Psoas muscle (tissue), 8 donors: Measurements from ENCODE around the gene TSPOAP1. TPM values are rescaled to one million over a fixed set of nuclear protein-coding genes. Genes with fewer than 3 reads are reported as not detected.

Source experiments
- ATAC-seq, 4 donors: fragments of 200-7000 bp; cut with Tn5 transposase; one replicate each; pipeline ENCODE4 v1.9.1; 2020; ENCODE audit warnings: moderate library complexity in 3 of 4, mild to moderate bottlenecking in 2 of 4
- DNase-seq, 2 donors: peaks; one replicate each; pipeline ENCODE4 v3.0.0-alpha.2; 2020
- H3K27ac ChIP-seq: fragments of 200-600 bp; one replicate; pipeline ENCODE4 v1.8.0; 2022
- H3K27me3 ChIP-seq, 3 donors: fragments of 200-600 bp in 1 of 3; one replicate each; pipeline versions ENCODE4 v1.6.1 to v1.8.0; 2013 to 2022; ENCODE audit warnings: low read length in 2 of 3, mild to moderate bottlenecking in 2 of 3, moderate library complexity in 1 of 3; ENCODE audit not compliant: insufficient read depth in 3 of 3
- H3K36me3 ChIP-seq, 2 donors: fragments of 200-600 bp in 1 of 2; one replicate each; pipeline versions ENCODE4 v1.6.1 to v1.8.0; 2013 to 2022; ENCODE audit warnings: low read depth in 1 of 2, mild to moderate bottlenecking in 1 of 2, moderate library complexity in 1 of 2; ENCODE audit not compliant: insufficient read depth in 1 of 2
- H3K4me1 ChIP-seq: fragments of 200-600 bp; one replicate; pipeline ENCODE4 v1.8.0; 2022
- H3K4me3 ChIP-seq: fragments of 200-600 bp; one replicate; pipeline ENCODE4 v1.8.0; 2022; ENCODE audit warnings: mild to moderate bottlenecking
- H3K9me3 ChIP-seq: fragments of 200-600 bp; one replicate; pipeline ENCODE4 v1.8.0; 2022
- CTCF ChIP-seq: fragments of 200-600 bp; IDR thresholded peaks from one replicate; pipeline ENCODE4 v1.8.0; 2022; ENCODE audit warnings: antibody characterized with exemption
- WGBS, 3 donors: extraction: QIAGEN DNeasy Blood & Tissue Kit; methylation state at CpG; one replicate each; pipeline versions ENCODE4 v1.1.6 to v1.1.7; 2013; 5-methylcytosine and 5-hydroxymethylcytosine counted together
- intact Hi-C, 2 donors: fragments of 100-400 bp; cut with DNase I; formaldehyde crosslinking; loops; one replicate each; pipeline versions ENCODE4 v1.11.0 to v1.14.2; 2022
- polyA plus RNA-seq, 3 donors: library from polyadenylated mRNA; stranded (reverse); fragments of 200-250 nt; gene quantifications; one replicate each; pipeline ENCODE4 v1.2.3, GENCODE V29; 2013
- total RNA-seq, 4 donors: library from RNA; stranded (reverse); fragmentation: NEBNext Ultra II Directional in 2 of 4; extraction: Animal tissue kit (Norgen Biotek cat#: 25700) in 2 of 4; gene quantifications; one replicate each; pipeline versions ENCODE4 v1.2.1 to v1.2.4, GENCODE V29; 2021 to 2023
- donor health status: healthy with polysubstance abuse.
- donor health status: DM: no; HTN: no; CAD: no; lungs with moderate emphysema.
- donor health status: Bipolar disorder and iron deficiency.
- donor health status: healthy.
- donor health status: DM: yes; HTN: yes; CAD: no.
- donor health status: DM: no; HTN: no; CAD: no.
- donor health status: DM: no; HTN: no; CAD: no.
- donor health status: DM: yes; HTN: yes; CAD: no.

The TSPOAP1 gene
- total and polyA plus RNA-seq, 7 donors = 0.40 to 6.6 (median 2.3) TPM

GRCh38 chr17:58307468-58308172 is 21.0 kb downstream of the TSPOAP1 start:
- ATAC-seq = no peak
- no peak overlapping the region for H3K4me3 ChIP-seq
- no peak for TF ChIP-seq CTCF
- H3K27ac ChIP-seq = no peak overlapping the region
- intact Hi-C loops = loop anchor here in 1 of 2 donors (10.0 kb wide), 1 partner anchor 107 kb away; the partner anchor contains the start of gene RNF43
- no peaks in the 10 kb centered on the region for H3K9me3 ChIP-seq
- H3K4me1 ChIP-seq = no peaks in the 10 kb centered on the region
- H3K36me3 ChIP-seq = no peaks in the 10 kb centered on the region
- DNase-seq = no peak
- WGBS, 3 donors = 83 to 85% (median 84%) methylated on average over 18 to 20 of the region's 20 CpGs
- H3K27me3 ChIP-seq = no peaks in the 10 kb centered on the region

- TF ChIP-seq CTCF = no peak
- WGBS, 3 donors = 87 to 95% (median 92%) methylated on average over 19 of the region's 19 CpGs
- Histone ChIP-seq H3K27ac (no peak overlapping the region), H3K27me3 (no peaks in the 10 kb centered on the region), H3K4me1 (no peaks in the 10 kb centered on the region), H3K4me3 (no peak overlapping the region), H3K9me3 (no peaks in the 10 kb centered on the region), H3K36me3 (no peaks in the 10 kb centered on the region)
- DNase-seq = no peak
- ATAC-seq = no peak
- intact Hi-C loops = loop anchor here in 1 of 2 donors (10.0 kb wide), 1 partner anchor 108 kb away; the partner anchor contains the start of gene RNF43
Observed at GRCh38 chr17:58306131-58306951, 22.3 kb downstream of the TSPOAP1 start.

GRCh38 chr17:58305626-58306025 is 23.0 kb downstream of the TSPOAP1 start:
- no peak for TF ChIP-seq CTCF
- Histone ChIP-seq H3K27ac (no peak overlapping the region), H3K36me3 (no peaks in the 10 kb centered on the region), H3K4me1 (no peaks in the 10 kb centered on the region), H3K9me3 (no peaks in the 10 kb centered on the region), H3K4me3 (no peak overlapping the region), H3K27me3 (no peaks in the 10 kb centered on the region)
- no peak for ATAC-seq
- intact Hi-C loops = loop anchor here in 1 of 2 donors (10.0 kb wide), 1 partner anchor 109 kb away; the partner anchor contains the start of gene RNF43
- 78 to 85% (median 83%) methylated on average over 8 of the region's 8 CpGs for WGBS, 3 donors
- no peak for DNase-seq

- H3K4me3 ChIP-seq = no peak overlapping the region
- TF ChIP-seq CTCF = no peak
- no peaks in the 10 kb centered on the region for H3K4me1 ChIP-seq
- H3K9me3 ChIP-seq = no peaks in the 10 kb centered on the region
- ATAC-seq (no peak), DNase-seq (no peak)
- 81 to 86% (median 83%) methylated on average over 14 of the region's 14 CpGs for WGBS, 3 donors
- H3K27ac ChIP-seq = no peak overlapping the region
- intact Hi-C loops = loop anchor here in 1 of 2 donors (10.0 kb wide), 1 partner anchor 110 kb away; the partner anchor contains the start of gene RNF43
- no peaks in the 10 kb centered on the region for H3K36me3 ChIP-seq
- H3K27me3 ChIP-seq = no peaks in the 10 kb centered on the region
Observed at GRCh38 chr17:58304750-58305486, 23.7 kb downstream of the TSPOAP1 start.
